ENCODE results near the gene MRPS31. TPM values are rescaled to one million over a fixed set of nuclear protein-coding genes. Genes with fewer than 3 reads are reported as not detected.

MRPS31 gene
- polyA plus RNA-seq, 3 donors, result 9.5 to 11.4 (median 11.3) TPM

DNA sequence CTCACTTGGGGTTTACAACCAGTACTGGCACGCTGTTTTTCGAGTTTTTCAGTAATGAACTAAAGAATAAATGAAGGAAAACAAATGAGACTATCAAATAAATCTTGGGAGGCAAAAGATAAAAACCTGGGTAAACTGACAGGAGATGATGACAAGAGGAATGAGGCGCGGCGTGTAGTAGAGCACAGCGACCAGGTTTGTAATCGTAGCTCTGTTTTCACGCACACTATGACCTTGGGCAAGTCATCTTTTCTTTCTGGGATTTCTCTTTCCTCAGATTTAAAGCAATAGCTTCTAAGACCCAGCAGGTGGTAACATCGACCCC, 419 bp downstream of the MRPS31 start:
- 0% methylated on average over 9 of the region's 9 CpGs for WGBS (ENCODE audit: insufficient coverage)
- Histone ChIP-seq H3K4me1 (ENCODE audit: control insufficient read depth in 1 of 2, insufficient read depth in 2 of 2, low read length in 2 of 2) (peaks cover 12 to 21% of the 10 kb centered on the region in 2 donors), H4K20me1 (ENCODE audit: insufficient read depth, low read length) (no peaks in the 10 kb centered on the region), H3K4me3 (replicated peaks in 1 of 3; ENCODE audit: low read depth in 2 of 3, low read length in 3 of 3) (peak overlapping the region; percentile 76 to 88 (median 77)), H3K9ac (ENCODE audit: insufficient read depth, low read length, poor library complexity, severe bottlenecking) (peak overlapping the region; percentile 79), H2AFZ (ENCODE audit: insufficient read depth, low read depth, low read length, poor library complexity, severe bottlenecking) (peak overlapping the region; percentile 92), H3K4me2 (replicated peaks; ENCODE audit: extremely low read depth, low read length, poor library complexity, severe bottlenecking) (peak overlapping the region; percentile 83), H3K27ac (ENCODE audit: low read depth in 1 of 2, low read length in 2 of 2) (peak overlapping the region; percentile 83 to 87), H3K79me2 (ENCODE audit: insufficient read depth, low read length) (peaks cover 27% of the 10 kb centered on the region), H3K9me3 (replicated peaks in 1 of 2; ENCODE audit: control insufficient read depth in 1 of 2, insufficient read depth in 1 of 2, low read length in 2 of 2) (no peaks in the 10 kb centered on the region), H3K36me3 (replicated peaks in 1 of 2; ENCODE audit: control insufficient read depth in 1 of 2, insufficient read depth in 2 of 2, low read length in 2 of 2) (peaks cover 5 to 15% of the 10 kb centered on the region in 2 donors), H3K27me3 (ENCODE audit: control insufficient read depth in 2 of 2, insufficient read depth in 2 of 2, low read length in 2 of 2) (no peaks in the 10 kb centered on the region)
- Mint-ChIP-seq H3K27me3 (ENCODE audit: low read depth in 3 of 3) (peaks cover 0 to 1% (median 0%) of the 10 kb centered on the region in 3 donors), H3K36me3 (peaks cover 8 to 9% of the 10 kb centered on the region in 2 donors), H3K4me3 (peak overlapping the region; percentile 99), H3K9me3 (no peaks in the 10 kb centered on the region), H3K4me1 (peaks cover 16% of the 10 kb centered on the region), H3K27ac (peak overlapping the region; percentile 92 to 99 (median 97))
- no peak for DNase-seq
- intact Hi-C loops (cut with micrococcal nuclease), result loop anchor here (5.0 to 10.0 kb wide), 6 partner anchors 42 to 1086 kb away; partner anchors contain the start of genes FOXO1 (in 1 of the 2) and KBTBD6 (in 1 of the 2)
- TF ChIP-seq, protein P1, sequence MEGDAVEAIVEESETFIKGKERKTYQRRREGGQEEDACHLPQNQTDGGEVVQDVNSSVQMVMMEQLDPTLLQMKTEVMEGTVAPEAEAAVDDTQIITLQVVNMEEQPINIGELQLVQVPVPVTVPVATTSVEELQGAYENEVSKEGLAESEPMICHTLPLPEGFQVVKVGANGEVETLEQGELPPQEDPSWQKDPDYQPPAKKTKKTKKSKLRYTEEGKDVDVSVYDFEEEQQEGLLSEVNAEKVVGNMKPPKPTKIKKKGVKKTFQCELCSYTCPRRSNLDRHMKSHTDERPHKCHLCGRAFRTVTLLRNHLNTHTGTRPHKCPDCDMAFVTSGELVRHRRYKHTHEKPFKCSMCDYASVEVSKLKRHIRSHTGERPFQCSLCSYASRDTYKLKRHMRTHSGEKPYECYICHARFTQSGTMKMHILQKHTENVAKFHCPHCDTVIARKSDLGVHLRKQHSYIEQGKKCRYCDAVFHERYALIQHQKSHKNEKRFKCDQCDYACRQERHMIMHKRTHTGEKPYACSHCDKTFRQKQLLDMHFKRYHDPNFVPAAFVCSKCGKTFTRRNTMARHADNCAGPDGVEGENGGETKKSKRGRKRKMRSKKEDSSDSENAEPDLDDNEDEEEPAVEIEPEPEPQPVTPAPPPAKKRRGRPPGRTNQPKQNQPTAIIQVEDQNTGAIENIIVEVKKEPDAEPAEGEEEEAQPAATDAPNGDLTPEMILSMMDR (IDR thresholded peaks at IDR 0.05), result no peak

DNA sequence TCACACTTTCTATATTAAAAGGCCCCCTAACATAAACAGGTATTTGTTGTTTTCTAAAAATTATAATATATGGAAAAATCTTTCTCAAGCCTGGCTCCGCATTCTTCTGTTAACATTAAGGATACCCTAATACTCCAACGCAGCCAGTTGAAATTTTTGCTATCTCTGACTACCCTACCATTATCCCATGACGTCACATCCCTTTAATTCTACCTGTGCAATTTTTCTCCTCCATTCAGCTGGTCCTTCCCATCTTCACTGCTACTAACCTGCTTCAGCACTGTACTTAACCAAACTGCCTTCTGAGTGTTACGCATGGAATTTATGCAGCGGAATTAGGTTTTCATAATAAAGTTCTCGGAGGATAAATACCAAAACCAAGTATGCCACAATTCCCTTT, 1.0 kb downstream of the MRPS31 start:
- Histone ChIP-seq H4K20me1 (ENCODE audit: insufficient read depth, low read length) (no peaks in the 10 kb centered on the region), H3K36me3 (replicated peaks in 1 of 2; ENCODE audit: control insufficient read depth in 1 of 2, insufficient read depth in 2 of 2, low read length in 2 of 2) (peaks cover 5 to 18% of the 10 kb centered on the region in 2 donors), H3K9me3 (replicated peaks in 1 of 2; ENCODE audit: control insufficient read depth in 1 of 2, insufficient read depth in 1 of 2, low read length in 2 of 2) (no peaks in the 10 kb centered on the region), H3K4me1 (ENCODE audit: control insufficient read depth in 1 of 2, insufficient read depth in 2 of 2, low read length in 2 of 2) (peaks cover 12 to 21% of the 10 kb centered on the region in 2 donors), H3K27ac (ENCODE audit: low read depth in 1 of 2, low read length in 2 of 2) (peak overlapping the region in 1 of 2 donors; percentile 87), H2AFZ (ENCODE audit: insufficient read depth, low read depth, low read length, poor library complexity, severe bottlenecking) (peak overlapping the region; percentile 92), H3K4me3 (replicated peaks in 1 of 3; ENCODE audit: low read depth in 2 of 3, low read length in 3 of 3) (peak overlapping the region in 2 of 3 experiments; percentile 77 to 88), H3K4me2 (replicated peaks; ENCODE audit: extremely low read depth, low read length, poor library complexity, severe bottlenecking) (peak overlapping the region; percentile 83), H3K9ac (ENCODE audit: insufficient read depth, low read length, poor library complexity, severe bottlenecking) (no peak overlapping the region), H3K27me3 (ENCODE audit: control insufficient read depth in 2 of 2, insufficient read depth in 2 of 2, low read length in 2 of 2) (no peaks in the 10 kb centered on the region), H3K79me2 (ENCODE audit: insufficient read depth, low read length) (peaks cover 27% of the 10 kb centered on the region)
- H3K4me3 Mint-ChIP-seq, result peak overlapping the region in 1 of 2 donors; percentile 99
- no peak for DNase-seq
- TF ChIP-seq, protein P1 (IDR thresholded peaks at IDR 0.05), result no peak
- H3K9me3 Mint-ChIP-seq, result no peaks in the 10 kb centered on the region
- peak overlapping the region in 1 of 7 donors; percentile 98 for H3K27ac Mint-ChIP-seq
- intact Hi-C loops (cut with micrococcal nuclease), result loop anchor here (5.0 to 10.0 kb wide), 6 partner anchors 42 to 1085 kb away; partner anchors contain the start of genes FOXO1 (in 1 of the 2) and KBTBD6 (in 1 of the 2)
- WGBS (ENCODE audit: insufficient coverage), result 89% methylated on average over 5 of the region's 6 CpGs
- H3K27me3 Mint-ChIP-seq (ENCODE audit: low read depth in 3 of 3), result peaks cover 0 to 1% (median 0%) of the 10 kb centered on the region in 3 donors
- peaks cover 8 to 11% of the 10 kb centered on the region in 2 donors for H3K36me3 Mint-ChIP-seq
- H3K4me1 Mint-ChIP-seq, result peaks cover 16% of the 10 kb centered on the region

Data from CD14-positive monocyte (primary cell).